ENCODE data around the gene MUC21. TPM values are rescaled to one million over a fixed set of nuclear protein-coding genes. Genes with fewer than 3 reads are reported as not detected.

Gene MUC21
- total RNA-seq, 1 experiment from 2014 or later: not detected

- BruUV-seq (replicated peaks): no TSS peak
- no peak within 1 kb of the TSS for H3K4me3 ChIP-seq (ENCODE audit: low read depth in 2 of 2, low read length in 2 of 2)
- no peak within 1 kb of the TSS for H3K27ac ChIP-seq (ENCODE audit: low read length)
- no peak for TF ChIP-seq SIN3A (IDR thresholded peaks at IDR 0.05; ENCODE audit: borderline replicate concordance, insufficient read depth, low read depth, low read length)
- TF ChIP-seq REST (IDR thresholded peaks at IDR 0.05; ENCODE audit: insufficient read depth in 1 of 2, low read depth in 2 of 2, low read length in 1 of 2): no peak
- TF ChIP-seq POLR2AphosphoS5 (IDR thresholded peaks at IDR 0.05; ENCODE audit: low read depth, low read length): no peak
- no peak for TF ChIP-seq TCF7L2 (IDR thresholded peaks at IDR 0.05; ENCODE audit: low read depth, low read length)
- no peak for TF ChIP-seq CTCF (IDR thresholded peaks at IDR 0.05)
- ATAC-seq (no peak), DNase-seq (ENCODE audit: low read depth, low spot score) (no peak)
- ChIA-PET CTCF (interaction anchor here (0.7 kb wide), 1 partner anchor 280 kb away, joined by 5 read pairs; no protein-coding TSS in a partner anchor), POLR2A (no interaction called here)
- intact Hi-C loops (cut with micrococcal nuclease; ENCODE audit: unreplicated experiment): no loop called here
- in situ Hi-C loops (cut with HindIII; ENCODE audit: low pct_unique_long_range_greater_than_20kb, low sequenced_read_pairs): no loop called here
- no peaks in the 10 kb centered on the region; the same call in 1 of the 2 replicates for H3K4me1 ChIP-seq (ENCODE audit: control insufficient read depth, insufficient read depth, low read length)
- no peaks in the 10 kb centered on the region for H3K36me3 ChIP-seq (ENCODE audit: control insufficient read depth, insufficient read depth, low read length)
- H3K9me3 ChIP-seq (ENCODE audit: control insufficient read depth, insufficient read depth, low read depth, low read length): peaks cover 5% of the 10 kb centered on the region; the same call in 1 of the 2 replicates
- no peaks in the 10 kb centered on the region for H3K27me3 ChIP-seq (ENCODE audit: control insufficient read depth, insufficient read depth, low read length)
Observed at GRCh38 chr6:31010393-31011060, 27.0 kb downstream of the MUC21 start, which contains the start of gene MUC22. MUC22 (plus strand) TSS chr6:31010474; CDS start chr6:31010707, 233 bp downstream.

DNA sequence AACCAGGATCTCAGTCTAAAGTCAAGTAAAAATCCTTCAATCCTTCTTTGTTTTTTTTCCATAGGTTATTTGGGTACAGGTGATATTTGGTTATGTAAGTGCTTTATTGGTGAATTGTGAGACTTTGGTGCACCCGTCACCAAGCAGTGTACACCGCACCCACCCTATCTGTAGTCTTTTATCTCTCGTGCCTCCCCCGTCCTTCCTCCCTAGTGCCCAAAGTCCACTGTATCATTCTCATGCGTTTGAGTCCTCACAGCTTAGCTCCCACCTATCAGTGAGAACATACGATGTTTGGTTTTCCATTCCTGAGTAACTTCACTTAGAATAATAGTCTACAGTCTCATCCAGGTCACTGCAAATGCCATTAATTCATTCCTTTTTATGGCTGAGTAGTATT, 27.6 kb downstream of the MUC21 start:
- H3K4me3 ChIP-seq (ENCODE audit: low read depth in 2 of 2, low read length in 2 of 2): no peak overlapping the region
- no peak overlapping the region for H3K27ac ChIP-seq (ENCODE audit: low read length)
- TF ChIP-seq SIN3A (IDR thresholded peaks at IDR 0.05; ENCODE audit: borderline replicate concordance, insufficient read depth, low read depth, low read length) (no peak), CTCF (IDR thresholded peaks at IDR 0.05) (no peak), REST (IDR thresholded peaks at IDR 0.05; ENCODE audit: insufficient read depth in 1 of 2, low read depth in 2 of 2, low read length in 1 of 2) (no peak), POLR2AphosphoS5 (IDR thresholded peaks at IDR 0.05; ENCODE audit: low read depth, low read length) (no peak), TCF7L2 (IDR thresholded peaks at IDR 0.05; ENCODE audit: low read depth, low read length) (no peak)
- POLR2A ChIA-PET: no interaction called here
- H3K27me3 ChIP-seq (ENCODE audit: control insufficient read depth, insufficient read depth, low read length): no peaks in the 10 kb centered on the region
- in situ Hi-C loops (cut with HindIII; ENCODE audit: low pct_unique_long_range_greater_than_20kb, low sequenced_read_pairs) (no loop called here), intact Hi-C loops (cut with micrococcal nuclease; ENCODE audit: unreplicated experiment) (no loop called here)
- H3K9me3 ChIP-seq (ENCODE audit: control insufficient read depth, insufficient read depth, low read depth, low read length): peaks cover 5% of the 10 kb centered on the region; the same call in 1 of the 2 replicates
- no peaks in the 10 kb centered on the region; the same call in 1 of the 2 replicates for H3K4me1 ChIP-seq (ENCODE audit: control insufficient read depth, insufficient read depth, low read length)
- BruUV-seq (replicated peaks): no TSS peak
- no peaks in the 10 kb centered on the region for H3K36me3 ChIP-seq (ENCODE audit: control insufficient read depth, insufficient read depth, low read length)
- no peak for DNase-seq (ENCODE audit: low read depth, low spot score)
- no peak for ATAC-seq
- CTCF ChIA-PET: interaction anchor here (0.7 kb wide), 1 partner anchor 281 kb away, joined by 5 read pairs; no protein-coding TSS in a partner anchor

Data from Panc1 (cell line).